Activated T-helper 1 cell treated with anti-CD3 and anti-CD28 coated beads, Interleukin-2, amount 50 U/mL, for 16 hours (primary cell): Measurements from ENCODE around the gene NOP9.

Experiments
- DNase-seq, 2 donors: peaks; one replicate each; pipeline ENCODE4 v3.0.0-alpha.2; 2020; ENCODE audit warnings: low read depth in 1 of 2, low spot score in 1 of 2

NOP9 gene

GRCh38 chr14:24263848-24264247 lies 35.8 kb upstream of the NOP9 start:
- no peak for DNase-seq

- DNase-seq = no peak
Measured at GRCh38 chr14:24264298-24264697, 35.4 kb upstream of the NOP9 start.

DNA sequence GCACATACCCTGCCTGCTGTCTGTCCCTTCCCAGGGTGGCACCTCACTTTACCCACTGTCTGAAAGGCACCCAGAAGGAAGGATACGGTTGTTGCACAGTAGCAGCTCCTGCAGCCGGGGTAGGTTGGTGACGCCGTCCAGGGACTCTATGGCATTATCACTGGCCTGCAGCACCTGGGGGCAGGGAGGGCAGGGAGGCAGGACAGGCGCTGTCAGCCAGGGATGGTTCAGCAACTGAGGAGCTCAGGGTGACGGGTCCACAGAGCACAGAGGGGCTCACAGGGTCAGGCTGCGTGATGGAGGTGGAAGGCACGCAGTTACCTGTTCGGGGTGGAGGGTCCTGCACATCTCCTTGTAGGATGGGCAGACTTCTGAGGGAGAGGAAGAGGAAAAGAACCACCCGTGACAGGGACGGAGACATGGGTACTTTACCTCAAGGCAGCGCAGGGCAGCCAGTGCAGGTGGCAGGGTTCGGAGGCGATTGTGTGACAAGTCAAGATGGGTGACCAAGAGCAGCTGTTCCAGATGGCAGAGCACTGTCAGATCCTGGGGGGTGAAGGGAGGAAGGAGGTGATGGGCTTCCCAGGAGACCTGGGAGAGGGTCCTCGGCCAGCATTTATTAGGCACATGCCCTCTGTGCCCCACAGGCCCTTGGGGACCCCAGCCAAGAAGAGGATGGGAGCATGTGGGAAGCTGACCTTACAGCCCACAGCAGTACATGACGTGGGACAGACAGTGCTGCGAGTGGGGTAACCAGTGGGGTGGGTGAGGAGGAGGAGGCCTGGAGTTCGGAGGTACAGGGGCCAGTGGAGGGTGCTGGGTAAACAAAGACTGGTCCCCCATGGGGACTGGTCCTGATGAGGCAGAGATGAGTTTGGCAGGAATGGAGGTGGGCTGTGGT lies 33.1 kb upstream of the NOP9 start:
- no peak for DNase-seq

GRCh38 chr14:24267516-24267915 lies 32.1 kb upstream of the NOP9 start:
- no peak for DNase-seq

DNA sequence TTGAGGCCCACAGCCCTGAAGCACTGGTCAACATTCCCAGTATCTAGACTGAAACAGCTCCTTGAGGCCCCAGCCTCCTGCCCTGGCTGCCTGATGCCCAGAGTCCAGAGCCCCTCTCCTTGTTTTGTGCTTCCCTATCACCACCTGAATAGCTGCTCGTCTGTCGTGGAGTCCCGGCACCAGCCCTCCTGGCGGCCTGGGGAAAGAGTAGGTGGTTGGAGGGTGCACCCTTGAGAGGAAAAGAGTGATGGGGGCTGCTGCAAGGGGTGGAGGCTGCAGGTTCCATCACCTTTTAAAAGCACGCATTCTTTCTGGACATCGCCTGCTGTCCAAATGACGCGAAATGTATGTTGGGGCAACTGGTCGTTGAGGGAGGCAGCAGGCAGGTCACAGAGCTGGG lies 31.4 kb upstream of the NOP9 start:
- DNase-seq = no peak

DNA sequence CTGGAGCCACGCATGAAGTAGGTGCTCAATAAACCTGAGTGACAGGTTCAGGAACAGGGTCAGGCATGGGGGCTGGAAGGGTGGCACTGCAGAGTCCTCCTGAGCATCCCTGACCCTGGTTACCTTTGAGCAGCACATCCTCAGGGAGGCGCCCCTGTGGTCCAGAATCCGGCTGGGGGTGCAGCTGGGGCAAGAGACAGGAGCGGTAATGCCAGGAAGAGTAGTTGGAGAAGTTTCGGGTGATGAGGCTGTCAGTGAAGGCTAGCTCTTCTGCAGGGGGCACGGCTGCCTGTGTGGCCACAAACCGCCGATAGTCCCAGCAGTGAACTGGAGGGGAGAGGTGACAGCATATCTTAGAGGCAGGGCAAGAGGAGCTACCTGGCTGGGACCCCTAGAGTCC lies 30.3 kb upstream of the NOP9 start:
- no peak for DNase-seq

DNA sequence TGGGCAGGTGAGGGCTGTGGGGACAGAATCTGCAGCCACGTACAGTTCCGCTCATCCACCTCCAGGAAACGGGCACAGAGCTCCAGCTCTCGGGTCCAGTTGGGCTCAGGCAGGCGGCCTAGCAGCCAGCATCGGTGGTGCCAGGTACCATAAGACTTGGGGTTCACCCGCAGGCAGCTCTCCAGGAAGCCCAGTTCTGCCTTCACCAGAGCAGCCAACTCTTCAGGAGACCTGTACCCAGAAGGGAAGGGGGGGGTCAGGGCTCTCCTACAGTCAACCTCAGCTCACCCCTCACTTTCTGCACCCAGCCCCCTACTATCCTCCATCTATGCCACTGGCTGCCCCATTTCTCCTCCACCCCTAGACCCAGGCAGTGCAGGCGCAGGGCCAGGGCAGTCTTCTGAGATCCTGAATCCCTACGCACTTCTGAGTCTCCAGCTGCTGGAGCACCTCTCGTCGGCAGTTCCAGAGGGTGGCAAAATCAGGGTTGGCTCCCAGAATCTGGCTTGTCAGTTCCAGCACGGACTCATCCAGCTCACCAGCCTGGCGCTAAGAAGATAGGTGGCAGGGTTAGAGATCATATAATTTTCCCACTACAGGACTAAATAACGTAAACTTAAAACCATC lies 29.6 kb upstream of the NOP9 start:
- no peak for DNase-seq

- no peak for DNase-seq
Measured at GRCh38 chr14:24270537-24271133, 29.0 kb upstream of the NOP9 start.

- peak; percentile 80 to 88 for DNase-seq
Measured at GRCh38 chr14:24271134-24271833, 28.4 kb upstream of the NOP9 start, which contains the start of gene RABGGTA. RABGGTA (minus strand) TSS chr14:24271597; CDS start chr14:24271115, 482 bp downstream.

- DNase-seq = no peak
Measured at GRCh38 chr14:24271834-24272263, 27.8 kb upstream of the NOP9 start.

DNA sequence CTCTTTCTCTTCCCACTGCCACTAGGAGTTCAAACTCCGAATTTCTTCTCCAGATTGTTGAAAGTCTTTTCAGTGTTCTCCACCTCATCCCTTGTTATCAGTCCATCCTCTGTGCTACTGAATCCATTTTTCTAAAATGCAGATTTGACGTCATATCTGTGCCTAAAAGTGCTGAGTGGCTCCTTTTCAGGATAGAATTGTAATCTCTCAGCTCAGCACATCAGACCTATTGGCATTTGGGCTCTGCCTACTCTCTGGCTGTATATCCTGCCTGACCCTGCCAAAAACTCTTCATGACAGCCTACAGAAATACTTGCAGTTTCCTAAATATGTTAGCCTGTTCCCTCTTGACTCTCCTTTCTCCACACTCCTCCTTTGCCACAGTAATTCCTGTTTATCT lies 27.2 kb upstream of the NOP9 start:
- no peak for DNase-seq

DNA sequence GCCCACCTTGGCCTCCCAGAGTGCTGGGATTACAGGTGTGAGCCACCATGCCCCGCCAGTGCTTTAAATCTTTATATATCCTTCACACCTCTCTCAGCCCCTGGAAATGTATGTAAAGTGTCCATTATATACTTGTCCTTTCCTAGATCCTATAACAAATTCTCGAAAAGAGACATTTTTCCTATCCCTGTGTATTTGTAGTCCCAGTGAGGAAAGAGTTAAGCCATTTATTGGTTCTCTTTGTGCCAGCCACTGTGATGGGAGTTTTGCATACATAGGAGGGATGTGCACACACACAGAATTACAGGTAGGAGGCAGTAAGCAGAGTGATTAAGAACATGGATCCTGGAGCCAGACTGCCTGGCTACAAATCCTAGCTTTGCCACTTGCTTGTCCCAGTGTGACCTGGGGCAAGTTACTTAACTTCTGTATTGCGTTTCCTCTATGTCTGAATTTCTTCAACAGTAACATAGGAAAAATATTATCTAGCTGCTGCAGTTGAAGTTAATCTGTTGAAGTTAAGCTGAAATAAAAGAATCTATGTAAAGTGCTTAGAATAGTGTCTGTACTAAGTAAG lies 26.1 kb upstream of the NOP9 start:
- DNase-seq = no peak

DNA sequence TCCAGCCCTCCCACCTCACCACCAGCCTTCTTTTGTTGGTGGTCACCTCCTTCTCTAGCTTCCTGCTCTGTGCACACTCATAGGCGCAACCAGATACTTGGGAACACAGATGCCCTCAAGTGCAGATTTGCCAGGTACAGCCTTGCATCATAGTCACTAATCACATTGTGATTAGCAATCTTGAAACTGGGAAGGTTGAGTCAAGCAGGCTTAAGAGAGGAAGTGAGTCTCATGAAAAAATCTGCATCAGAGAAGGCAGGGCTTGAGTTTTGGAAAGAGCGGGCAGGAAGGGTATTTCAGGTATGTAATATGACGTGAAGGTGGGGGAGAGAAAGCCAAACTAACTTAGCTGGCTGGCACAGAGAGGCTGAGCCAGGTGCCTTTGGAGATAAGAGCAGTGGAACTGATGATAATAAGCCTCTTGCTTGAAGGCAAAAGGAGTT lies 25.5 kb upstream of the NOP9 start:
- DNase-seq = peak in 1 of 2 donors; percentile 30

DNA sequence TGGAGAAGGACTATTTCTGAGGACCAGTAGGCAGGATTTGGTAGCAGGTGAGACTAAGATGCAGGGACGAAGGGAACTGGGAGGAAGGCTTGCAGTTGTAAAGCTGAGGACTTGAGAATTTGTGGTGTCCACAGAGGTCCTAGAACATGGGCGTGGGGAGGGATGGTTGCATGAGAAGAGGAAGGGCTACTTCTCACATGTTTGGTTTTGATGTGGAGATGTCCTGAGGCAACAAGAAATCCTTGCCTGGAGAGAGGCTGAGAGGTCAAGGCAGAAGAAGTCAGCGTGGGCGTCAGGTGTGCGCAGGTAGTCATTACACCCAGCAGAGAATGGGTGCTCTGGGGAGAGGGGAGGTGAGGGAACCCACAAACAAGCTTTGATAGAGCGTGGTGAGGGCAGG lies 22.6 kb upstream of the NOP9 start:
- DNase-seq = no peak

- DNase-seq = no peak
Measured at GRCh38 chr14:24277606-24278321, 21.9 kb upstream of the NOP9 start.

- DNase-seq = no peak
Measured at GRCh38 chr14:24278424-24278823, 21.2 kb upstream of the NOP9 start.

DNA sequence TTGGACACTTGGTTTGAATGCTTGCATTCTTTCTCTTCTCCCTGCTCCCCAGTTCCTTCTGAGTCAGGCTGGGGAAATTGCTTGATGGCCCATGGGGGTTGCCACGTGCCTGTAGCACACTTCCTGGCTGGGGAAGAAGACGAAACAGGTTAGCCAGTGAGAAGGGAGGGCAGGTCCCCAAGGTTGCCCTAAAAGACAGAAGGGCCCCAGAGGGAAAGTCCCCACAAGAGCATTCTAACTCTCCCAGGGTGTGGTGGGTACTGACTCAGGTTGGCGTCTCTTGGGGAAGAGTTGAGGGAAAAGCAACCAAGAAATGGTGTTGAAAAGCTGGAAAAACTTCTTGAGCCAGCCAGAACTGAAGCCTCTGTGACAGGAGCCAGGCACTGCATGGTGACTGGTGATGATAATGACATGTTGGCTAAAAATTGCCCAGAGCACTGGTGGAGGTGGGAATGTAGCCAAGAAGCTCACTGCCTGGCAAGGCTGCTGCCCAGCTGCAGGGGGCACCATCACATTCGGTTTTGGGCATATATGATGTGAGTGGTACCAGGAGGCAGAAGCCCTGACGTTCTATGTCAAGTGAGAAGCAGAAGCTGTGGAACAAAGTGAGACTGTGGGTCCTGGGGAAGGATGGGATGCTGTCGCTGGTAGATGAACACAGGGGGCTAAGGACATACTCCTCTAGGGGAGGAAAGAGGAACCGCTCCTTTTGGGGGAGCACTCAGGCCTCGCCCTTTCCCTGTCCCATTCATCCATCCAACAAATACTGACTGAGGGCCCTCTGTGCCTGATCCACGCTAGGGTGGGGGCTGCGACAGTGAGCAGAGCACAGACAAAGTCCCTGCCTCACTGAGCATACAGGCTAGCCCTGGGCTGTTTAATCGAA lies 20.1 kb upstream of the NOP9 start:
- DNase-seq = peak in 1 of 2 donors; percentile 9

DNA sequence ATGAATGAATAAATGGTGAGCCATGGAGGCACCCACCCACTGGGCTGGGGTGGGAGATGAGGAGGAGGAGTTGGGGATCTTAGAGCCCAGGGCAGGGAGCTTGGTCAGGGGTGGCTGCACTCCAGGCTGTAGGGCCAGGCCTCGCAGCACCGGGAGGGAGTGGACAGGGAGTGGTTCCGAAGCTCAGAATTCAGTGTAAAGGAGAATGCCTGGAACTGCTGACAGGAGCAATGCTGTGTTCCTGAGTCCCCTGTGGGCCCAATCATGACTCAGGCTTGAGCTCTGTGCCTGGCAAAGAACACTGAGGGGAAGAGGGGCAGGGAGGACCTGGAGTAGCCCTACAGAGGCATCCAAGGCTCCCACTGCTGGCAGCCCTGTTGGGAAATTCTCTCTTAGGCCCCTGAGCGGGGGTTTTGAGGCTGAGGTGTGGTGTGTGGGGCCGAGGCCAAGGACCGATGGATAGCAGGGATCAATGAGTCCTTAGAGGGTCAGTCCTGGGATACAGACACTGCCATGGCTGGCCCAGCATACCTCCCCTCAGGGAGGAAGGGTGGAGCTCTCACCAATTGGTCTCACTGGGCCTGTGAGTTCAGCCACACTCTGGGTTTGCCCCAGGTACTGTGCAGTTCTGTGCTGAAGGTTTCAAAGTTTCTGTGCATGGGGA lies 18.7 kb upstream of the NOP9 start:
- no peak for DNase-seq

DNA sequence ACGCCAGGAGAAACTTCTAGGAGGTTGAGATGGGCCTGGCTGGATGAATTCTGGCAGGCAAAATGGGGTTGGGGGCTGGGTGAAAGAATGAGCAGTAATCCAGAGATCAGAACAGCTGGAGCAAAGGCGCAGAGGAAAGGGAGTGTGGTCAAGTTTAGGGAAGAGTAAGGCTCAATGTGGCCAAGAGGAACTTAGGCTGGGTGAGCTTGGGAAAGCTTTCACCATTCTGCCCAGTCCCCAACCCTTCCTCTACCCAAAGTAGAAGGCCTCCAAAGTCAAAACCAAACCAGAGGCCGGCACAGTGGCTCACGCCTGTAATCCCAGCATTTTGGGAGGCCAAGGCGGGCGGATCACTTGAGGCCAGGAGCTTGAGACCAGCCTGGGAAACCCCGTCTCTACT lies 18.0 kb upstream of the NOP9 start:
- no peak for DNase-seq
